ENCODE data around the gene RAB9B. TPM values are rescaled to one million over a fixed set of nuclear protein-coding genes. Genes with fewer than 3 reads are reported as not detected.

The RAB9B gene
- total RNA-seq, 1 donor, result 1.1 TPM

DNA sequence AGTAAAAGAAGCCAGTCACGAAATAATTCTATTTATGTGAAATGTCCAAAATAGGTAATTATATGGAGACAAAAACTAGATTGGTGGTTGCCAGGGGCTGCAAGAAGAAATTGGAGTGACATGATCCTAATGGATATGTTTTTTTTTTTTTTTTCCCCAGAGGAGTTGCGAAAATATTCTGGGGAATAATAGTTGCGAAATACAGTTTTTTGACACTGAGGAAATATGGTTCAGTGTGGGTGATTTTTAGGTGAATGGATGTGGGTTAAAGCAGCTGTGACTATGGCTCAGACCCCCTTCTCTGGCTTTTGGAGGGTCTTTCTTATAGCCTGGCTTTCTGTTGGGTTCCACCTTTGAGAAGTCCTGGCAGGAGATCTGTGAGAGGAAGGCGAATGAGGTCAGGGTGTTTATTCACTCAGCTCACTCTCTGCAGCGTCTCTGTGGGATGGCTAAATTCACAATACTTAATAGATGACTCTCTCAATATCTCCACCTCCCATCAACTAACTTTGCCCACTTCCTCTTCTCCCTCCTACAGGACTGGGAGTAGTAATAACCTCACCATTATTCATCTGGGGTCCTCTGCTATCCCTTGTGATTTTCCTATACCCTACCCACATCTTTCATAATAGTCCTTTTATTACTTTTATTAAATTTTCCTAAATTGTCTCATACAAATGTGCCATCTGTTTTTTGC lies 15.3 kb upstream of the RAB9B start:
- Histone ChIP-seq H3K4me3 (ENCODE audit: insufficient read depth, low read length) (no peak overlapping the region), H3K79me2 (ENCODE audit: insufficient read depth, low read length) (no peaks in the 10 kb centered on the region), H4K20me1 (ENCODE audit: insufficient read depth, low read length) (no peaks in the 10 kb centered on the region), H3K9me3 (ENCODE audit: low read depth, low read length) (no peaks in the 10 kb centered on the region), H3K27ac (ENCODE audit: low read depth, low read length) (no peak overlapping the region), H3K4me2 (ENCODE audit: insufficient read depth, low read length) (no peak overlapping the region), H3K4me1 (ENCODE audit: insufficient read depth, low read length) (peaks cover 4% of the 10 kb centered on the region), H3K27me3 (ENCODE audit: insufficient read depth, low read length) (peaks cover 18% of the 10 kb centered on the region), H3K36me3 (ENCODE audit: insufficient read depth, low read length) (no peaks in the 10 kb centered on the region), H2AFZ (ENCODE audit: low read length) (no peak overlapping the region)
- TF ChIP-seq, protein P1, sequence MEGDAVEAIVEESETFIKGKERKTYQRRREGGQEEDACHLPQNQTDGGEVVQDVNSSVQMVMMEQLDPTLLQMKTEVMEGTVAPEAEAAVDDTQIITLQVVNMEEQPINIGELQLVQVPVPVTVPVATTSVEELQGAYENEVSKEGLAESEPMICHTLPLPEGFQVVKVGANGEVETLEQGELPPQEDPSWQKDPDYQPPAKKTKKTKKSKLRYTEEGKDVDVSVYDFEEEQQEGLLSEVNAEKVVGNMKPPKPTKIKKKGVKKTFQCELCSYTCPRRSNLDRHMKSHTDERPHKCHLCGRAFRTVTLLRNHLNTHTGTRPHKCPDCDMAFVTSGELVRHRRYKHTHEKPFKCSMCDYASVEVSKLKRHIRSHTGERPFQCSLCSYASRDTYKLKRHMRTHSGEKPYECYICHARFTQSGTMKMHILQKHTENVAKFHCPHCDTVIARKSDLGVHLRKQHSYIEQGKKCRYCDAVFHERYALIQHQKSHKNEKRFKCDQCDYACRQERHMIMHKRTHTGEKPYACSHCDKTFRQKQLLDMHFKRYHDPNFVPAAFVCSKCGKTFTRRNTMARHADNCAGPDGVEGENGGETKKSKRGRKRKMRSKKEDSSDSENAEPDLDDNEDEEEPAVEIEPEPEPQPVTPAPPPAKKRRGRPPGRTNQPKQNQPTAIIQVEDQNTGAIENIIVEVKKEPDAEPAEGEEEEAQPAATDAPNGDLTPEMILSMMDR (IDR thresholded peaks at IDR 0.05; ENCODE audit: extremely low read depth, low read depth, low read length), result no peak
- no peak for DNase-seq (ENCODE audit: insufficient read length, low spot score, missing footprints)

DNA sequence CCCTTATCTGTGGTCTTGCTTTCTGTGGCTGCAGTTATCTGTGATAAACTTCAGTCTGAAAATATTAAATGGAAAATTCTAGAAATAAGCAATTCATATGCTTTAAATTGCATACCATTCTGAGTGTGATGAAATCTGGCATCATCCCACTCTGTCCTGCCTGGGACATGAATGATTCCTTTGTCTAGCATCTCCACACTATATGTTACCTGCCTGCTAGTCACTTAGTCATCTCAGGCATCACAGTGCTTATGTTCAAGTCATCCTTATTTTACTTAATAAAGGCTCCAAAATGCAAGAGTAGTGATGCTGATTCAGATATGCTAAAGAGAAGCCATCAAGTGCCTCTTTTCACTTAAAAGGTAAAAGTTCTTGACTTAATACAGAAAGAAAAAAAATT lies 14.3 kb upstream of the RAB9B start:
- TF ChIP-seq, protein P1 (IDR thresholded peaks at IDR 0.05; ENCODE audit: extremely low read depth, low read depth, low read length), result no peak

DNA sequence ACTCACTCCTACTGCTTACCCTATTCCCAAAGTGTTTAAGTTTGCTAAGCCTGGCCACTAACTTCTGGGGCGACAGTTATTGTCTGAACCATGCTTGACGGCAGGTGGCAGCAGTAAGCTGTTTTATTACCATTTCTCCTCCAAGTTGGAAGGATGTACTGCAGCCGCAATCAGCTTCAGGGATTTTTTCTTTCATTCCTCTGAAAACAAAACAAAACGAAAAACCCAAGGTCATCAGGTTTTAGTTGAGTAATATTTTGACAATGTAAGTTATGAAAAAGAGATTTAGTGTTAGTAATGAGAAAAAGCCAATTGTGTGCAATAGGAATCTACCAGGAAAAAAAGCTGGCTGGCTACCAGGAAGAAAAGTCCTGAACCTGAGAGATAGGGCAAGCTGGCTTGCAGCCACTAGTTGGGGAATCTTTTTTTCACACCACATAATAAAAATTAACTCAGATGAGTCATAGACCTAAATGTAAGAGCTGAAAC lies 13.2 kb upstream of the RAB9B start:
- no peak overlapping the region for H2AFZ ChIP-seq (ENCODE audit: low read length)
- DNase-seq (ENCODE audit: insufficient read length, low spot score, missing footprints), result peak; percentile 53
- no peaks in the 10 kb centered on the region for H3K79me2 ChIP-seq (ENCODE audit: insufficient read depth, low read length)
- TF ChIP-seq, protein P1 (IDR thresholded peaks at IDR 0.05; ENCODE audit: extremely low read depth, low read depth, low read length), result peak; percentile 83
- H3K4me1 ChIP-seq (ENCODE audit: insufficient read depth, low read length), result peaks cover 4% of the 10 kb centered on the region
- no peak overlapping the region for H3K4me3 ChIP-seq (ENCODE audit: insufficient read depth, low read length)
- H3K9me3 ChIP-seq (ENCODE audit: low read depth, low read length), result no peaks in the 10 kb centered on the region
- H3K27me3 ChIP-seq (ENCODE audit: insufficient read depth, low read length), result peaks cover 15% of the 10 kb centered on the region
- no peaks in the 10 kb centered on the region for H3K36me3 ChIP-seq (ENCODE audit: insufficient read depth, low read length)
- H4K20me1 ChIP-seq (ENCODE audit: insufficient read depth, low read length), result no peaks in the 10 kb centered on the region
- peak overlapping the region; percentile 11 for H3K4me2 ChIP-seq (ENCODE audit: insufficient read depth, low read length)
- H3K27ac ChIP-seq (ENCODE audit: low read depth, low read length), result no peak overlapping the region

More for the DNA sequence above, 14.3 kb upstream of the RAB9B start:
- Histone ChIP-seq H3K4me2 (ENCODE audit: insufficient read depth, low read length) (no peak overlapping the region), H3K27me3 (ENCODE audit: insufficient read depth, low read length) (peaks cover 26% of the 10 kb centered on the region), H3K4me3 (ENCODE audit: insufficient read depth, low read length) (no peak overlapping the region), H3K27ac (ENCODE audit: low read depth, low read length) (no peak overlapping the region), H3K36me3 (ENCODE audit: insufficient read depth, low read length) (no peaks in the 10 kb centered on the region), H3K79me2 (ENCODE audit: insufficient read depth, low read length) (no peaks in the 10 kb centered on the region), H4K20me1 (ENCODE audit: insufficient read depth, low read length) (no peaks in the 10 kb centered on the region), H3K4me1 (ENCODE audit: insufficient read depth, low read length) (peaks cover 4% of the 10 kb centered on the region), H2AFZ (ENCODE audit: low read length) (no peak overlapping the region), H3K9me3 (ENCODE audit: low read depth, low read length) (no peaks in the 10 kb centered on the region)
- DNase-seq (ENCODE audit: insufficient read length, low spot score, missing footprints), result no peak

DNA sequence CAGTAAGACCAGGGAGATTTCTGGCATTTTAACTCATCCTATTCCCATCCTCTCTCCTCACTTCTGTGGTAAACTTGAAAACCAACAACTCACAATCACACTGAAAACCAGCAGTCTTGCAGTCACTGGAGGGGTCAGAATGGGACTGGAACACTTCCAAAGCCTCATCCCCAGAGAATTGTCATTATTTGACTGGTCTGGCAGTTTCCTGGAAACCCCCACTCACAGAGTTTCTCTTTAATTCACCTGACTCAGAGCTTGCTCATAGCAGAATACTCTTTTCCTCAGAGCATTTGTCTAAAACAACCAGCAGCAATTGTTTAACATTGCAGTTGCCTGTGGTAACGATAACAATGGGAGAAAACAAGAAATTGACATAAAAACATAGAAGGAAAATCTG lies 7.3 kb upstream of the RAB9B start:
- peaks cover 2% of the 10 kb centered on the region for H3K9me3 ChIP-seq (ENCODE audit: low read depth, low read length)
- no peaks in the 10 kb centered on the region for H3K4me1 ChIP-seq (ENCODE audit: insufficient read depth, low read length)
- no peak for DNase-seq (ENCODE audit: insufficient read length, low spot score, missing footprints)
- H3K4me3 ChIP-seq (ENCODE audit: insufficient read depth, low read length), result no peak overlapping the region
- peaks cover 15% of the 10 kb centered on the region for H3K27me3 ChIP-seq (ENCODE audit: insufficient read depth, low read length)
- no peak overlapping the region for H3K27ac ChIP-seq (ENCODE audit: low read depth, low read length)
- no peaks in the 10 kb centered on the region for H3K79me2 ChIP-seq (ENCODE audit: insufficient read depth, low read length)
- no peak overlapping the region for H3K4me2 ChIP-seq (ENCODE audit: insufficient read depth, low read length)
- TF ChIP-seq, protein P1 (IDR thresholded peaks at IDR 0.05; ENCODE audit: extremely low read depth, low read depth, low read length), result no peak
- no peaks in the 10 kb centered on the region for H4K20me1 ChIP-seq (ENCODE audit: insufficient read depth, low read length)
- H3K36me3 ChIP-seq (ENCODE audit: insufficient read depth, low read length), result no peaks in the 10 kb centered on the region
- H2AFZ ChIP-seq (ENCODE audit: low read length), result no peak overlapping the region
